AG09309 (cell line): ENCODE results near the gene MARK3.
A peak's percentile ranks its signal among the peaks of the same experiment; 100 is the strongest.
"Not testable (repeated sequence)": the region's sequence is repeated elsewhere in the genome, so short reads cannot be mapped to it uniquely, and the experiment has no call there.

Experiments used
- DNase-seq: peaks from one replicate; pipeline ENCODE4 v3.0.0-alpha.2; 2010; ENCODE audit warnings: low read depth
- H3K4me3 ChIP-seq: 2 replicates; pipeline ENCODE4 v1.5.1; 2011; ENCODE audit warnings: mild to moderate bottlenecking, low read depth, low read length, moderate library complexity; ENCODE audit not compliant: control insufficient read depth
- CTCF ChIP-seq: IDR thresholded peaks from 2 replicates; pipeline ENCODE4 v1.5.1; 2011; ENCODE audit warnings: mild to moderate bottlenecking, low read depth, low read length, inconsistent platforms; ENCODE audit not compliant: insufficient read depth, control insufficient read depth; ENCODE audit errors: missing control alignments

MARK3 gene

GRCh38 chr14:103524002-103524935 lies 139.1 kb downstream of the MARK3 start:
- no peak overlapping the region for H3K4me3 ChIP-seq
- DNase-seq, result no peak
- no peak for TF ChIP-seq CTCF

- DNase-seq, result not testable (repeated sequence)
Measured at GRCh38 chr14:103525430-103526246, 140.4 kb downstream of the MARK3 start.

GRCh38 chr14:103526247-103526913 lies 141.2 kb downstream of the MARK3 start:
- DNase-seq, result no peak
- no peak overlapping the region for H3K4me3 ChIP-seq
- no peak for TF ChIP-seq CTCF

More at GRCh38 chr14:103525430-103526246, 140.4 kb downstream of the MARK3 start:
- not testable (repeated sequence) for H3K4me3 ChIP-seq

GRCh38 chr14:103526914-103527248 lies 141.7 kb downstream of the MARK3 start:
- no peak for TF ChIP-seq CTCF
- DNase-seq, result no peak
- H3K4me3 ChIP-seq, result no peak overlapping the region

GRCh38 chr14:103527408-103528145 lies 142.4 kb downstream of the MARK3 start:
- no peak for TF ChIP-seq CTCF
- no peak for DNase-seq
- H3K4me3 ChIP-seq, result no peak overlapping the region

GRCh38 chr14:103528146-103528586 lies 143.0 kb downstream of the MARK3 start:
- DNase-seq, result no peak
- H3K4me3 ChIP-seq, result peak overlapping the region; percentile 92
- no peak for TF ChIP-seq CTCF
